Coronary artery (tissue), 2 donors: Measurements from ENCODE around the gene RAPGEF6.

Source experiments
- DNase-seq: peaks from one replicate; pipeline ENCODE4 v3.0.0-alpha.2; 2017; ENCODE audit warnings: low spot score
- H3K27ac ChIP-seq, 2 donors: fragments of 200-600 bp; sonication (generic); one replicate each; pipeline ENCODE4 v1.5.1; 2016 to 2019
- H3K4me3 ChIP-seq: fragments of 200-600 bp; sonication (generic); 2 replicates; pipeline ENCODE4 v1.5.1; 2016; ENCODE audit warnings: mild to moderate bottlenecking, moderate library complexity
- CTCF ChIP-seq: fragments of 200-600 bp; sonication (generic); IDR thresholded peaks from one replicate; pipeline ENCODE4 v1.5.1; 2019; ENCODE audit warnings: antibody characterized with exemption

The RAPGEF6 gene

GRCh38 chr5:131377346-131377745, 257.7 kb downstream of the RAPGEF6 start:
- H3K4me3 ChIP-seq = no peak overlapping the region
- DNase-seq = no peak
- TF ChIP-seq CTCF = no peak
- H3K27ac ChIP-seq = no peak overlapping the region

GRCh38 chr5:131375351-131375750, 259.7 kb downstream of the RAPGEF6 start:
- TF ChIP-seq CTCF = no peak
- Histone ChIP-seq H3K27ac (no peak overlapping the region), H3K4me3 (no peak overlapping the region)
- no peak for DNase-seq
